Choroid plexus epithelial cell (primary cell): Measurements from ENCODE around the gene CAND2.

Experiments used
- DNase-seq: peaks from one replicate; pipeline ENCODE4 v3.0.0-alpha.2; 2010; ENCODE audit warnings: low read depth
- H3K4me3 ChIP-seq: 2 replicates; pipeline ENCODE4 v1.5.1; 2011; ENCODE audit warnings: low read depth, mild to moderate bottlenecking, control low read depth, low read length, moderate library complexity
- CTCF ChIP-seq: conservative IDR thresholded peaks from 2 replicates; pipeline ENCODE4 v1.5.1; 2011; ENCODE audit warnings: low read depth, mild to moderate bottlenecking, control low read depth, inconsistent platforms, low read length, moderate library complexity

CAND2 gene

GRCh38 chr3:12861611-12862010 lies 65.1 kb downstream of the CAND2 start:
- H3K4me3 ChIP-seq: no peak overlapping the region
- TF ChIP-seq CTCF: no peak
- DNase-seq: no peak

GRCh38 chr3:12862387-12862786 lies 65.9 kb downstream of the CAND2 start:
- no peak for DNase-seq
- TF ChIP-seq CTCF: no peak
- no peak overlapping the region for H3K4me3 ChIP-seq

GRCh38 chr3:12865271-12865670 lies 68.8 kb downstream of the CAND2 start:
- no peak overlapping the region for H3K4me3 ChIP-seq
- DNase-seq: no peak
- no peak for TF ChIP-seq CTCF

- no peak for DNase-seq
- no peak for TF ChIP-seq CTCF
- H3K4me3 ChIP-seq: no peak overlapping the region
Observed at GRCh38 chr3:12866836-12867235, 70.4 kb downstream of the CAND2 start.

DNA sequence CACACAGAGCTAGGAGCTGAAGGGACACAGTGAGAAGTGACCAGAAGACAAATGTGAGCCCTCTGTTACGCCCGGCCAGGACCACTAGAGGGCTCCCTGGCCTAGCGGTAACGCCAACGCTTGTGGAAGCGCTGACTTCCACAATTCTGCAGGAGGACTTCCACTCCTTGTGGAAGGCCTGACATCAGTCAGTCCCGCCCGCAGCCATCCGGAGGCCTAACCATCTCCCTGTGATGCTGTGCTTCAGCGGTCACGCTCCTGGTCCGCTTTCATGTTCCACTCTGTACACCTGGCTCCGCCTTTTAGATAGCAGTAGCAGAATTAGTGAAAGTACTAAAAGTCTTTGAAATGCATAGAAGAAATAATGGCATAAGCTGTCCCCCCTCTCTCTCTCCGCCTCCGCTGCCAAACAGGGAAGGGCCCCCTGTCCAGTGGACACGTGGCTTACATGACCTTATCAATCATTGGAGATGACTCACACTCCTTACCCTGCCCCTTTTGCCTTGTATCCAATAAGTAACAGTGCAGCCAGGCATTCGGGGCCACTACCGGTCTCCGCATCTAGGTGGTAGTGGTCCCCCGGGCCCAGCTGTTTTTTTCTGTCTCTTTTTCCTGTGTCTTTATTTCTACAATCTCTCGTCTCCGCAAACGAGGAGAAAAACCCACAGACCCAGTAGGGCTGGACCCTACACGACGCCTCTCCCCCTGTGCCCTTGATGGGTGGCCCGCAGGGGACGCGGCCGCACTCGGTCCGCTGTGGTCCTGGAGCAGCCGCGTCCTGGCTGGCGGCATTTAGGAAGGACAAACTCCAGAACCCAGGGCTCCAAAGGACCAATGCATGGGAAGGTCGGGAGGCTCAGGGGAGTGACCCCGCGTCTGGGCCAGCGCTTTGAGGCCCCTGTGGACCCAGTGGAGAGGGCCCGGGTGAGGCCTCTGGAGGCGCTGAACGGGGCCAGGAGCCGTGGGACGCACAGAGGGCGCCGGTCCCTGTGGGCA lies 71.9 kb downstream of the CAND2 start:
- H3K4me3 ChIP-seq: peak overlapping the region; percentile 45
- peak; percentile 92 for DNase-seq
- TF ChIP-seq CTCF: peak; percentile 95

- TF ChIP-seq CTCF: no peak
- peak overlapping the region; percentile 45 for H3K4me3 ChIP-seq
- DNase-seq: peak; percentile 14
Observed at GRCh38 chr3:12869035-12869621, 72.6 kb downstream of the CAND2 start.
